H1 (cell line): Measurements from ENCODE around the gene LRRTM4. TPM values are rescaled to one million over a fixed set of nuclear protein-coding genes. Genes with fewer than 3 reads are reported as not detected.

Source experiments
- CTCF ChIA-PET: fragments of 300-600 bp; sonication (Branson Sonifier 250); formaldehyde crosslinking; loops from one replicate; lab custom pipeline; 2021; ENCODE audit not compliant: partially characterized antibody; lab: Charles Lee
- POLR2A ChIA-PET: fragments of 300-600 bp; sonication (Branson Sonifier 250); formaldehyde crosslinking; loops from one replicate; lab custom pipeline; 2021; ENCODE audit warnings: inconsistent platforms; ENCODE audit not compliant: partially characterized antibody; lab: Charles Lee
- DNase-seq, 2 experiments: peaks; one replicate each; pipeline versions ENCODE4 v3.0.0 to v3.0.0-alpha.2; 2010 to 2022; ENCODE audit warnings: low spot score in 2 of 2, low read depth in 1 of 2, mixed read lengths in 1 of 2
- FAIRE-seq: peaks from 2 replicates; lab custom pipeline; 2011; peaks lifted over from hg19 to GRCh38; lab: Jason Lieb, UNC
- H2AFZ ChIP-seq: 2 replicates; pipeline ENCODE4 v1.8.1; 2012; ENCODE audit warnings: low read length, inconsistent platforms
- H2AK5ac ChIP-seq: 2 replicates; pipeline ENCODE4 v1.6.1; 2013; ENCODE audit warnings: low read depth, low read length
- H2BK120ac ChIP-seq: replicated peaks from 2 replicates; pipeline ENCODE3; 2013; ENCODE audit warnings: low read depth, low read length, inconsistent platforms
- H2BK12ac ChIP-seq: 2 replicates; pipeline ENCODE4 v1.6.1; 2013; ENCODE audit warnings: low read depth, low read length
- H2BK15ac ChIP-seq: 2 replicates; pipeline ENCODE4 v1.6.1; 2013; ENCODE audit warnings: low read length
- H2BK20ac ChIP-seq: 2 replicates; pipeline ENCODE4 v1.6.1; 2013; ENCODE audit warnings: low read length
- H2BK5ac ChIP-seq: 2 replicates; pipeline ENCODE4 v1.6.1; 2013; ENCODE audit warnings: low read depth, low read length
- H3K14ac ChIP-seq: 2 replicates; pipeline ENCODE4 v1.6.1; 2013; ENCODE audit warnings: inconsistent platforms; ENCODE audit not compliant: insufficient read length
- H3K18ac ChIP-seq: 2 replicates; pipeline ENCODE4 v1.6.1; 2013; ENCODE audit warnings: low read length; ENCODE audit errors: extremely low read depth
- H3K23ac ChIP-seq: 2 replicates; pipeline ENCODE4 v1.6.1; 2013; ENCODE audit warnings: inconsistent platforms; ENCODE audit not compliant: insufficient read length
- H3K23me2 ChIP-seq: 2 replicates; pipeline ENCODE4 v1.6.1; 2013; ENCODE audit warnings: low read depth, low read length
- H3K27ac ChIP-seq: 2 replicates; pipeline ENCODE4 v1.6.1; 2011; ENCODE audit warnings: low read depth, low read length, inconsistent platforms
- H3K27me3 ChIP-seq, 4 experiments: replicated peaks in 1 of 4; 1 replicate in 1 of 4; 2 replicates in 3 of 4; pipeline versions ENCODE4 v1.6.1 to v1.8.1; 2011 to 2013; ENCODE audit warnings: low read length in 3 of 4, mild to moderate bottlenecking in 3 of 4, inconsistent platforms in 2 of 4, mixed read lengths in 2 of 4, moderate library complexity in 1 of 4; ENCODE audit not compliant: control insufficient read depth in 3 of 4, insufficient read depth in 3 of 4; ENCODE audit errors: extremely low read depth in 1 of 4
- H3K36me3 ChIP-seq, 4 experiments: 2 replicates each; pipeline versions ENCODE4 v1.6.1 to v1.8.1; 2011 to 2013; ENCODE audit warnings: mild to moderate bottlenecking in 4 of 4, low read length in 3 of 4, moderate library complexity in 2 of 4, control low read depth in 1 of 4, inconsistent platforms in 1 of 4; ENCODE audit not compliant: insufficient read depth in 4 of 4, control insufficient read depth in 2 of 4
- H3K4ac ChIP-seq: replicated peaks from 2 replicates; pipeline ENCODE3; 2013; ENCODE audit warnings: low read length, low read depth, mixed read lengths, inconsistent platforms; ENCODE audit not compliant: insufficient read length
- H3K4me1 ChIP-seq, 4 experiments: replicated peaks in 1 of 4; 1 replicate in 1 of 4; 2 replicates in 3 of 4; pipeline versions ENCODE4 v1.6.1 to v1.8.1; 2011 to 2013; ENCODE audit warnings: low read length in 3 of 4, inconsistent platforms in 2 of 4, mixed read lengths in 1 of 4; ENCODE audit not compliant: insufficient read depth in 4 of 4, control insufficient read depth in 3 of 4
- H3K4me2 ChIP-seq, 2 experiments: 2 replicates each; pipeline versions ENCODE4 v1.6.1 to v1.8.1; 2011 to 2013; ENCODE audit warnings: low read depth in 2 of 2, low read length in 2 of 2, control low read depth in 1 of 2, inconsistent platforms in 1 of 2, mild to moderate bottlenecking in 1 of 2; ENCODE audit not compliant: insufficient read depth in 1 of 2
- H3K4me3 ChIP-seq, 4 experiments: fragments of 200-600, 300-600 bp in 1 of 4; sonication (generic), shearing (Covaris generic), sonication (Bioruptor Twin) in 1 of 4; 2 replicates each; pipeline versions ENCODE4 v1.5.1 to v1.8.1; 2011 to 2016; ENCODE audit warnings: low read length in 4 of 4, low read depth in 3 of 4, control low read depth in 2 of 4, inconsistent platforms in 2 of 4, mild to moderate bottlenecking in 2 of 4, mixed read lengths in 1 of 4, moderate library complexity in 1 of 4; ENCODE audit not compliant: insufficient read depth in 2 of 4; ENCODE audit errors: extremely low read depth in 1 of 4
- H3K56ac ChIP-seq: replicated peaks from 2 replicates; pipeline ENCODE3; 2013; ENCODE audit warnings: low read depth, mild to moderate bottlenecking, mixed read lengths, low read length, inconsistent platforms; ENCODE audit not compliant: insufficient read length
- H3K79me1 ChIP-seq: 2 replicates; pipeline ENCODE4 v1.6.1; 2013; ENCODE audit warnings: low read depth, low read length, control low read depth
- H3K79me2 ChIP-seq, 2 experiments: 2 replicates each; pipeline versions ENCODE4 v1.6.1 to v1.8.1; 2012 to 2013; ENCODE audit warnings: low read length in 2 of 2, mild to moderate bottlenecking in 2 of 2, inconsistent platforms in 1 of 2; ENCODE audit not compliant: insufficient read depth in 2 of 2, control insufficient read depth in 1 of 2
- H3K9ac ChIP-seq, 4 experiments: replicated peaks in 1 of 4; 1 replicate in 1 of 4; 2 replicates in 3 of 4; pipeline versions ENCODE4 v1.6.1 to v1.8.1; 2011 to 2013; ENCODE audit warnings: low read depth in 3 of 4, low read length in 3 of 4, control low read depth in 2 of 4, mild to moderate bottlenecking in 2 of 4, moderate library complexity in 2 of 4, inconsistent platforms in 1 of 4; ENCODE audit errors: extremely low read depth in 1 of 4
- H3K9me3 ChIP-seq, 2 experiments: 2 replicates each; pipeline versions ENCODE4 v1.6.1 to v1.8.1; 2012 to 2013; ENCODE audit warnings: mild to moderate bottlenecking in 2 of 2, moderate library complexity in 2 of 2, control low read depth in 1 of 2, inconsistent platforms in 1 of 2, low read depth in 1 of 2, low read length in 1 of 2, mixed read lengths in 1 of 2; ENCODE audit not compliant: insufficient read depth in 2 of 2
- H4K20me1 ChIP-seq, 2 experiments: replicated peaks in 1 of 2; 2 replicates each; pipeline versions ENCODE3 to v1.8.1; 2011 to 2013; ENCODE audit warnings: inconsistent platforms in 2 of 2, low read length in 2 of 2, mild to moderate bottlenecking in 1 of 2; ENCODE audit not compliant: insufficient read depth in 2 of 2, control insufficient read depth in 1 of 2
- H4K5ac ChIP-seq: 2 replicates; pipeline ENCODE4 v1.6.1; 2013; ENCODE audit warnings: low read length, low read depth, mixed read lengths, inconsistent platforms; ENCODE audit not compliant: insufficient read length
- H4K8ac ChIP-seq: 2 replicates; pipeline ENCODE4 v1.8.0; 2013; ENCODE audit warnings: mild to moderate bottlenecking, moderate library complexity, low read length, inconsistent platforms; ENCODE audit not compliant: insufficient read depth; ENCODE audit errors: extremely low read depth
- H4K91ac ChIP-seq: replicated peaks from 2 replicates; pipeline ENCODE3; 2013; ENCODE audit warnings: low read length, mixed read lengths, inconsistent platforms; ENCODE audit not compliant: insufficient read length
- CBX5 ChIP-seq: fragments of 300-800, 300-1000 bp; sonication (generic); IDR thresholded peaks from 2 replicates; pipeline ENCODE4 v1.7.1; 2016; ENCODE audit warnings: antibody characterized with exemption, low read length, low read depth
- CBX8 ChIP-seq: fragments of 300-800, 300-1000 bp; sonication (generic); IDR thresholded peaks from 2 replicates; pipeline ENCODE4 v1.7.1; 2016; ENCODE audit warnings: low read depth, low read length, borderline replicate concordance
- CEBPB ChIP-seq: IDR thresholded peaks from 2 replicates; pipeline ENCODE4 v1.6.1; 2012; ENCODE audit warnings: low read depth, low read length
- EGR1 ChIP-seq: IDR thresholded peaks from 2 replicates; pipeline ENCODE4 v1.6.1; 2011; ENCODE audit warnings: low read depth, low read length, borderline replicate concordance
- KDM5A ChIP-seq: fragments of 200-600 bp; IDR thresholded peaks from 2 replicates; pipeline ENCODE4 v1.7.1; 2012; ENCODE audit warnings: mild to moderate bottlenecking, low read length, inconsistent platforms, mixed read lengths
- RAD21 ChIP-seq, 2 experiments: IDR thresholded peaks in 1 of 2; conservative IDR thresholded peaks in 1 of 2; 2 replicates each; pipeline ENCODE4 v1.6.1; 2011; ENCODE audit warnings: low read depth in 2 of 2, low read length in 2 of 2, improper control_type of control experiment in 1 of 2, inconsistent platforms in 1 of 2, mild to moderate bottlenecking in 1 of 2, moderate library complexity in 1 of 2
- RXRA ChIP-seq: IDR thresholded peaks from 2 replicates; pipeline ENCODE4 v1.6.1; 2011; ENCODE audit warnings: low read depth, mild to moderate bottlenecking, low read length, moderate library complexity; ENCODE audit not compliant: insufficient read depth
- SIN3A ChIP-seq, 2 experiments: IDR thresholded peaks in 1 of 2; conservative IDR thresholded peaks in 1 of 2; 2 replicates each; pipeline ENCODE4 v1.6.1; 2011 to 2012; ENCODE audit warnings: low read length in 2 of 2, improper control_type of control experiment in 1 of 2, low read depth in 1 of 2, mild to moderate bottlenecking in 1 of 2
- SIX5 ChIP-seq: IDR thresholded peaks from 2 replicates; pipeline ENCODE4 v1.6.1; 2011; ENCODE audit warnings: mild to moderate bottlenecking, low read depth, low read length
- TBP ChIP-seq: IDR thresholded peaks from 2 replicates; pipeline ENCODE4 v1.6.1; 2011; ENCODE audit warnings: low read depth, low read length, improper control_type of control experiment
- USF2 ChIP-seq: IDR thresholded peaks from 2 replicates; pipeline ENCODE4 v1.6.1; 2011; ENCODE audit warnings: low read length, improper control_type of control experiment
- YY1 ChIP-seq: IDR thresholded peaks from 2 replicates; pipeline ENCODE4 v1.6.1; 2011; ENCODE audit warnings: low read depth, mild to moderate bottlenecking, low read length
- ZNF274 ChIP-seq: IDR thresholded peaks from 2 replicates; pipeline ENCODE4 v1.7.0; 2012; ENCODE audit warnings: low read length, borderline replicate concordance; ENCODE audit errors: extremely low read depth
- WGBS, 2 experiments: shearing (Covaris generic) in 1 of 2; methylation state at CpG; one replicate each; pipeline versions ENCODE4 v1.1.6 to v1.1.7; 2013 to 2015; ENCODE audit warnings: low lambda C conversion rate in 2 of 2, mixed read lengths in 2 of 2, inconsistent platforms in 1 of 2, low coverage in 1 of 2, missing lambda C conversion rate in 1 of 2; ENCODE audit not compliant: insufficient replicate concordance in 2 of 2, insufficient coverage in 1 of 2, insufficient read length in 1 of 2; ENCODE audit errors: extremely low coverage in 1 of 2, missing lambda C conversion rate in 1 of 2; 5-methylcytosine and 5-hydroxymethylcytosine counted together
- polyA plus RNA-seq, 7 experiments: library from polyadenylated mRNA; depleted of rRNA in 3 of 7; stranded (reverse) in 5 of 7; unstranded in 2 of 7; fragments of >200 nt in 5 of 7; fragments of 200-250 nt in 2 of 7; gene quantifications; 1 replicate in 5 of 7; 2 replicates in 1 of 7; 4 replicates in 1 of 7; pipeline versions ENCODE4 v1.2.1 to v1.2.3, GENCODE V29; 2011 to 2013; ENCODE audit warnings: missing spikeins in 2 of 7, mixed read lengths in 2 of 7
- total RNA-seq: library from RNA; stranded (reverse); fragmentation: NEBNext Ultra II Directional; extraction: Animal tissue kit (Norgen Biotek cat#: 25700); gene quantifications from 2 replicates; pipeline ENCODE4 v1.2.1, GENCODE V29; 2021

The LRRTM4 gene
- total and polyA plus RNA-seq, 2 of the 8 experiments (the other 6 are each of a cell fraction or from before 2014, with no cell fraction given) = 3.6 to 9.5 TPM

- Histone ChIP-seq H3K36me3 (no peaks in the 10 kb centered on the region), H3K27me3 (no peaks in the 10 kb centered on the region), H3K4me2 (no peak overlapping the region), H3K9me3 (no peaks in the 10 kb centered on the region), H3K4me1 (peaks cover 0 to 5% (median 0%) of the 10 kb centered on the region in 4 experiments; a peak in 3 of 7 replicates), H2BK5ac (no peak overlapping the region), H4K20me1 (no peaks in the 10 kb centered on the region), H3K18ac (no peak overlapping the region), H3K56ac (no peak overlapping the region), H2AFZ (no peak overlapping the region), H2BK120ac (no peak overlapping the region), H2BK12ac (no peak overlapping the region), H3K4me3 (no peak overlapping the region), H3K23ac (no peak overlapping the region), H3K4ac (no peak overlapping the region), H4K8ac (no peak overlapping the region), H3K23me2 (no peaks in the 10 kb centered on the region), H3K79me2 (no peaks in the 10 kb centered on the region), H3K14ac (no peak overlapping the region), H2AK5ac (no peak overlapping the region), H3K9ac (no peak overlapping the region), H3K27ac (no peak overlapping the region), H4K91ac (no peak overlapping the region), H3K79me1 (no peaks in the 10 kb centered on the region), H2BK20ac (no peak overlapping the region), H2BK15ac (no peak overlapping the region), H4K5ac (no peak overlapping the region)
- DNase-seq = no peak
- ChIA-PET POLR2A (no interaction called here), CTCF (no interaction called here)
- FAIRE-seq = no peak
- 94% methylated on average over 2 of the region's 2 CpGs; no CpG with 5 or more reads in 1 of the 2 experiments for WGBS, 2 experiments
- no peak for TF ChIP-seq ZNF274
- no peak for TF ChIP-seq TBP
- TF ChIP-seq YY1 = no peak
- TF ChIP-seq CBX5 = no peak
- TF ChIP-seq RAD21 (IDR thresholded peaks at IDR 0.05 in 1 of 2, conservative IDR thresholded peaks at IDR 0.05 in 1 of 2; ENCODE audit: low read depth in 2 of 2, low read length in 2 of 2) = no peak
- no peak for TF ChIP-seq EGR1
- TF ChIP-seq RXRA = no peak
- no peak for TF ChIP-seq KDM5A
- no peak for TF ChIP-seq USF2
- no peak for TF ChIP-seq SIN3A (conservative IDR thresholded peaks at IDR 0.05 in 1 of 2, IDR thresholded peaks at IDR 0.05 in 1 of 2; ENCODE audit: low read depth in 1 of 2, low read length in 2 of 2)
- no peak for TF ChIP-seq CBX8
- TF ChIP-seq CEBPB = no peak
- TF ChIP-seq SIX5 = no peak
These were observed 124.4 kb downstream of the LRRTM4 start for GRCh38 chr2:77397763-77398162.
